Heart left ventricle (tissue), 13 donors: ENCODE results near the gene IFT172.

Source experiments
- POLR2A ChIP-seq, 2 donors: fragments of 450-650 bp; IDR thresholded peaks; one replicate each; pipeline ENCODE4 v1.6.1; 2017; ENCODE audit warnings: antibody characterized with exemption in 2 of 2, mild to moderate bottlenecking in 2 of 2, moderate library complexity in 2 of 2
- TF ChIP-seq, protein P1 (sequence below), 12 donors: fragments of 200-600 bp; sonication (generic) in 4 of 12; IDR thresholded peaks; one replicate each; pipeline versions ENCODE4 v1.5.0 to v1.8.0; 2018 to 2022; ENCODE audit warnings: antibody characterized with exemption in 12 of 12, mild to moderate bottlenecking in 5 of 12
- donor health status: ischemic (EF 13 %, LVEDD 7.1; RV severe dilation, severe dysfunction).
- donor health status: DM: no; HTN: yes; CAD: no.
- donor health status: DM: no; HTN: no; CAD: no.
- donor health status: ischemic (EF 25% LVEDD 6.9; RV normal size, moderate dysfunction).
- donor health status: ischemic (EF 25% LVEDD 5.7; RV mildly dilated, moderate dysfunction).
- donor health status: ischemic (EF 35%, LVEDD 5.7; RV mildly dilated, moderate dysfunction).
- donor health status: nonischemic (EF 11% LVEDD 7.7; RV severe dilation, severe dysfunction).
- donor health status: DM: yes; HTN: yes; CAD: no.
- donor health status: PGD.
- donor health status: ischemic (EF 29% LVEDD 5.4; RV normal size, mild dysfunction).
- donor health status: nonischemic (EF 23%, LVEDD 6.1; RV moderate dilation, normal function).

DNA sequence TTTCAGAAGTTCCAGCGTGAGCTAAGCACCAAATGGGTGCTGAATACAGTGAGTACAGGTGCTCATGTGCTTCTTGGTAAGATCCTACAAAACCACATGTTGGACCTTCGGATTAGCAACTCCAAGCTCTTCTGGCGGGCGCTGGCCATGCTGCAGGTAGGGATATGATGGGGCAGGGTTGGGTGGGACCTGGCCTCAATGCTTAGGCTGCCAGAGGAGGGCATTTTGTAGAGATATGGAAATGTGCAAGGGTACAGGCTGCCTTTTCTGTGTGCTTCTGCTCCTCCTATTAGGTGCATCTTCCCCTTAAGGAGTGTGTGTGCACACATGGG lies 29.2 kb upstream of the IFT172 start:
- TF ChIP-seq, protein P1, sequence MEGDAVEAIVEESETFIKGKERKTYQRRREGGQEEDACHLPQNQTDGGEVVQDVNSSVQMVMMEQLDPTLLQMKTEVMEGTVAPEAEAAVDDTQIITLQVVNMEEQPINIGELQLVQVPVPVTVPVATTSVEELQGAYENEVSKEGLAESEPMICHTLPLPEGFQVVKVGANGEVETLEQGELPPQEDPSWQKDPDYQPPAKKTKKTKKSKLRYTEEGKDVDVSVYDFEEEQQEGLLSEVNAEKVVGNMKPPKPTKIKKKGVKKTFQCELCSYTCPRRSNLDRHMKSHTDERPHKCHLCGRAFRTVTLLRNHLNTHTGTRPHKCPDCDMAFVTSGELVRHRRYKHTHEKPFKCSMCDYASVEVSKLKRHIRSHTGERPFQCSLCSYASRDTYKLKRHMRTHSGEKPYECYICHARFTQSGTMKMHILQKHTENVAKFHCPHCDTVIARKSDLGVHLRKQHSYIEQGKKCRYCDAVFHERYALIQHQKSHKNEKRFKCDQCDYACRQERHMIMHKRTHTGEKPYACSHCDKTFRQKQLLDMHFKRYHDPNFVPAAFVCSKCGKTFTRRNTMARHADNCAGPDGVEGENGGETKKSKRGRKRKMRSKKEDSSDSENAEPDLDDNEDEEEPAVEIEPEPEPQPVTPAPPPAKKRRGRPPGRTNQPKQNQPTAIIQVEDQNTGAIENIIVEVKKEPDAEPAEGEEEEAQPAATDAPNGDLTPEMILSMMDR (IDR thresholded peaks at IDR 0.05): no peak
- TF ChIP-seq POLR2A (IDR thresholded peaks at IDR 0.05): no peak
